KMS-11 (cell line): ENCODE data around the gene CEP120.

Source experiments
- H2AFZ ChIP-seq: fragments of 200-600 bp; sonication (generic); 2 replicates; pipeline ENCODE4 v1.6.1; 2016; ENCODE audit warnings: antibody characterized with exemption, mixed run types, low read depth
- H3K27ac ChIP-seq: fragments of 200-600 bp; sonication (generic); 2 replicates; pipeline ENCODE4 v1.6.1; 2016; ENCODE audit warnings: mild to moderate bottlenecking, mixed run types
- H3K27me3 ChIP-seq: fragments of 200-600 bp; sonication (generic); 2 replicates; pipeline ENCODE4 v1.6.1; 2017; ENCODE audit warnings: mild to moderate bottlenecking, low read depth, mixed run types, moderate library complexity; ENCODE audit not compliant: insufficient read depth
- H3K36me3 ChIP-seq: fragments of 200-600 bp; sonication (generic); 2 replicates; pipeline ENCODE4 v1.6.1; 2017; ENCODE audit warnings: mild to moderate bottlenecking, mixed run types; ENCODE audit not compliant: insufficient read depth
- H3K4me1 ChIP-seq: fragments of 200-600 bp; sonication (generic); 2 replicates; pipeline ENCODE4 v1.6.1; 2016; ENCODE audit warnings: mild to moderate bottlenecking, low read depth, mixed run types; ENCODE audit not compliant: poor library complexity, severe bottlenecking
- H3K4me2 ChIP-seq: fragments of 200-600 bp; sonication (generic); 2 replicates; pipeline ENCODE4 v1.7.0; 2016; ENCODE audit warnings: mild to moderate bottlenecking, mixed run types
- H3K4me3 ChIP-seq: fragments of 200-600 bp; sonication (generic); IDR thresholded peaks from 2 replicates; pipeline ENCODE4 v1.6.1; 2017; ENCODE audit warnings: low read depth, low read length, mixed read lengths; ENCODE audit not compliant: insufficient read depth
- H3K79me2 ChIP-seq: fragments of 200-600 bp; sonication (generic); 2 replicates; pipeline ENCODE4 v1.6.1; 2016; ENCODE audit warnings: low read depth, mixed run types; ENCODE audit not compliant: insufficient read depth
- H3K9ac ChIP-seq: fragments of 200-600 bp; sonication (generic); 2 replicates; pipeline ENCODE4 v1.6.1; 2016; ENCODE audit warnings: mild to moderate bottlenecking, mixed run types
- H4K20me1 ChIP-seq: fragments of 200-600 bp; sonication (generic); 2 replicates; pipeline ENCODE4 v1.6.1; 2016; ENCODE audit warnings: mild to moderate bottlenecking, mixed run types; ENCODE audit not compliant: insufficient read depth
- TF ChIP-seq, protein P1 (sequence below): fragments of 200-600 bp; sonication (generic); conservative IDR thresholded peaks from 2 replicates; pipeline ENCODE4 v1.6.1; 2017; ENCODE audit warnings: low read depth, mild to moderate bottlenecking, antibody characterized with exemption, low read length, moderate library complexity, mixed read lengths

Gene CEP120

GRCh38 chr5:123360201-123360571 is 63.0 kb downstream of the CEP120 start:
- no peak overlapping the region for H3K4me2 ChIP-seq
- TF ChIP-seq, protein P1, sequence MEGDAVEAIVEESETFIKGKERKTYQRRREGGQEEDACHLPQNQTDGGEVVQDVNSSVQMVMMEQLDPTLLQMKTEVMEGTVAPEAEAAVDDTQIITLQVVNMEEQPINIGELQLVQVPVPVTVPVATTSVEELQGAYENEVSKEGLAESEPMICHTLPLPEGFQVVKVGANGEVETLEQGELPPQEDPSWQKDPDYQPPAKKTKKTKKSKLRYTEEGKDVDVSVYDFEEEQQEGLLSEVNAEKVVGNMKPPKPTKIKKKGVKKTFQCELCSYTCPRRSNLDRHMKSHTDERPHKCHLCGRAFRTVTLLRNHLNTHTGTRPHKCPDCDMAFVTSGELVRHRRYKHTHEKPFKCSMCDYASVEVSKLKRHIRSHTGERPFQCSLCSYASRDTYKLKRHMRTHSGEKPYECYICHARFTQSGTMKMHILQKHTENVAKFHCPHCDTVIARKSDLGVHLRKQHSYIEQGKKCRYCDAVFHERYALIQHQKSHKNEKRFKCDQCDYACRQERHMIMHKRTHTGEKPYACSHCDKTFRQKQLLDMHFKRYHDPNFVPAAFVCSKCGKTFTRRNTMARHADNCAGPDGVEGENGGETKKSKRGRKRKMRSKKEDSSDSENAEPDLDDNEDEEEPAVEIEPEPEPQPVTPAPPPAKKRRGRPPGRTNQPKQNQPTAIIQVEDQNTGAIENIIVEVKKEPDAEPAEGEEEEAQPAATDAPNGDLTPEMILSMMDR: no peak
- H3K4me3 ChIP-seq: no peak overlapping the region
- no peaks in the 10 kb centered on the region for H3K36me3 ChIP-seq
- H3K27ac ChIP-seq: no peak overlapping the region
- H3K79me2 ChIP-seq: no peaks in the 10 kb centered on the region
- H3K9ac ChIP-seq: no peak overlapping the region
- no peaks in the 10 kb centered on the region for H3K4me1 ChIP-seq
- no peak overlapping the region for H2AFZ ChIP-seq
- no peaks in the 10 kb centered on the region for H4K20me1 ChIP-seq
- no peaks in the 10 kb centered on the region for H3K27me3 ChIP-seq

DNA sequence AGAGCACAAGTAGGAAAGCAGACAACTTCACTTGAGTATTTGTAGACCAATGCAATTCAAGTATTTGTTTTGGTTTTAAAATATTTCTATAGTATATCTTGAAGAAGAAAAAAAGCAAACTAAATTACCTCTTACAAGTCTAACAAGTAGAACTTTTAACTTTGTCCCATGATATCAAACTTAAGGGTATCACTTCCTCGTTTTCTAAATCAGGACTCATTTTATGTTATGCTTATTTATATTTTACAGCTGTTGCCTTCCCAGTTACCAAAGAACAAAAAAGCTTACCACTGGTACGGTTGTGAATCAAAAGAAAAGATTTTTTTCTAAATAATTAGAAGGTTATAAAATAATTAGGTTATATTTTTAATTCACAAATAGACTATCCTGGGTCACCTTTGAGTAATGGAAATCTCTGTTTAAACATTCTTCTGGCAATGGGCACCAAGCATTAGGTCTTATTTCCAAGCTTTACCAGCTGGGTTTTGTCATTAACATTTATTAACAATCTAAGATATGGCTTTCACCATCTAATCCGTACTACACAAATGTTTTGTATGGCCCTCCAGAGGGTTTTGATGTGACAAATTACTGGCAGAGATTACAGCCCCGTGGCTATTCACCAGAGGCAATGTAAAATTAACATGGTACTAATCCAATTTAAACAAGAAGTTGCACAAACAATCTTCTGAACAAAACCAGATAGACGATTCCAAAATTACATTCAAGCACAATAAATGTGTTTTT is 63.6 kb downstream of the CEP120 start:
- H3K4me1 ChIP-seq: no peaks in the 10 kb centered on the region
- H3K4me2 ChIP-seq: no peak overlapping the region
- no peaks in the 10 kb centered on the region for H3K79me2 ChIP-seq
- H3K36me3 ChIP-seq: no peaks in the 10 kb centered on the region
- no peak overlapping the region for H2AFZ ChIP-seq
- no peaks in the 10 kb centered on the region for H4K20me1 ChIP-seq
- no peak overlapping the region for H3K4me3 ChIP-seq
- TF ChIP-seq, protein P1: no peak
- H3K27me3 ChIP-seq: no peaks in the 10 kb centered on the region
- no peak overlapping the region for H3K9ac ChIP-seq
- H3K27ac ChIP-seq: no peak overlapping the region

GRCh38 chr5:123358751-123359150 is 64.5 kb downstream of the CEP120 start:
- Histone ChIP-seq H3K4me2 (no peak overlapping the region), H3K27ac (no peak overlapping the region), H3K9ac (no peak overlapping the region), H3K36me3 (no peaks in the 10 kb centered on the region), H3K27me3 (no peaks in the 10 kb centered on the region), H4K20me1 (no peaks in the 10 kb centered on the region), H3K4me3 (no peak overlapping the region), H2AFZ (no peak overlapping the region), H3K79me2 (no peaks in the 10 kb centered on the region), H3K4me1 (no peaks in the 10 kb centered on the region)
- TF ChIP-seq, protein P1: no peak

DNA sequence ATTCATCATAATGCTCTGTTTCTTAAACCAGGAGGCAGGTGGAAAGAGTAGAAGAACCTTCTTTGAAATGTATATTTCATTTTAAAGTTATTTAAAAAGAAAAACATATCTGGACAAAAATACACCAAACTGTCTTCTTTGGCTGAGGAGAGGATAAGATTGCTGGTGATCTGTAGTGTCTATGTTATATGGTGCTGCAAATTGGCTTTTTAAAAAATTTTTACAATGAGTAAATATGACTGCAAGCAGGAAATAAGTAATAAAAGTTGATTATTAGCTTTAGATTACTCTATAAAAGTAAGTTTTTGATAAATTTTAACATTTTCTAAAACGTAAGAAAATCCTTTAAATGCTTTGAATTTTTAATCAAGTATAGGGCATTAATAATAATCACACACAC is 64.9 kb downstream of the CEP120 start:
- Histone ChIP-seq H3K4me3 (no peak overlapping the region), H3K4me2 (no peak overlapping the region), H3K4me1 (no peaks in the 10 kb centered on the region), H4K20me1 (no peaks in the 10 kb centered on the region), H2AFZ (no peak overlapping the region), H3K79me2 (no peaks in the 10 kb centered on the region), H3K27ac (no peak overlapping the region), H3K27me3 (no peaks in the 10 kb centered on the region), H3K36me3 (no peaks in the 10 kb centered on the region), H3K9ac (no peak overlapping the region)
- TF ChIP-seq, protein P1: no peak
